ENCODE data around the gene ADARB1.

GRCh38 chr21:45089964-45090363 is 15.6 kb downstream of the ADARB1 start:
- no peak for TF ChIP-seq EZH2phosphoT487 (IDR thresholded peaks at IDR 0.05)
- TF ChIP-seq CTCF (IDR thresholded peaks at IDR 0.05) = no peak
